Natural killer cell (primary cell): Measurements from ENCODE around the gene WNK1. TPM values are rescaled to one million over a fixed set of nuclear protein-coding genes. Genes with fewer than 3 reads are reported as not detected.

Experiments used
- ATAC-seq, 3 donors: fragments of 150-1000 bp in 2 of 3; fragments of 200-7000 bp in 1 of 3; cut with Tn5 transposase; 1 replicate in 1 of 3; 2 replicates in 2 of 3; pipeline ENCODE4 v1.10.0; 2021; ENCODE audit warnings: mild to moderate bottlenecking in 2 of 3, moderate library complexity in 2 of 3
- DNase-seq, 2 donors: peaks; one replicate each; pipeline versions ENCODE4 v3.0.0 to v3.0.0-alpha.2; 2013 to 2021; ENCODE audit warnings: mixed read lengths in 1 of 2
- H3K27ac ChIP-seq: one replicate; pipeline ENCODE4 v1.5.1; 2013; ENCODE audit warnings: mild to moderate bottlenecking, low read length
- H3K27me3 ChIP-seq: one replicate; pipeline ENCODE4 v1.6.1; 2013; ENCODE audit warnings: low read length; ENCODE audit not compliant: control insufficient read depth, insufficient read depth
- H3K36me3 ChIP-seq: one replicate; pipeline ENCODE4 v1.6.1; 2013; ENCODE audit warnings: low read length; ENCODE audit not compliant: control insufficient read depth, insufficient read depth
- H3K4me1 ChIP-seq: one replicate; pipeline ENCODE4 v1.6.1; 2013; ENCODE audit warnings: low read length; ENCODE audit not compliant: control insufficient read depth, insufficient read depth
- H3K4me3 ChIP-seq: one replicate; pipeline ENCODE4 v1.5.1; 2013; ENCODE audit warnings: low read length
- H3K9me3 ChIP-seq: one replicate; pipeline ENCODE4 v1.6.1; 2013; ENCODE audit warnings: low read length; ENCODE audit not compliant: control insufficient read depth, insufficient read depth
- H3K27ac Mint-ChIP-seq, 2 donors: one replicate each; pipeline ENCODE4 v1.8.0; 2022; ENCODE audit warnings: mild to moderate bottlenecking in 2 of 2, mixed read lengths in 2 of 2, moderate library complexity in 1 of 2
- H3K27me3 Mint-ChIP-seq, 2 donors: one replicate each; pipeline ENCODE4 v1.8.0; 2022; ENCODE audit warnings: low read depth in 2 of 2, mixed read lengths in 2 of 2
- H3K36me3 Mint-ChIP-seq: one replicate; pipeline ENCODE4 v1.8.0; 2022; ENCODE audit warnings: mixed read lengths
- H3K4me1 Mint-ChIP-seq, 2 donors: one replicate each; pipeline ENCODE4 v1.8.0; 2022; ENCODE audit warnings: mixed read lengths in 2 of 2
- H3K4me3 Mint-ChIP-seq: one replicate; pipeline ENCODE4 v1.8.0; 2022; ENCODE audit warnings: mild to moderate bottlenecking, moderate library complexity, mixed read lengths
- H3K9me3 Mint-ChIP-seq, 2 donors: one replicate each; pipeline ENCODE4 v1.8.0; 2022; ENCODE audit warnings: mixed read lengths in 2 of 2
- CTCF ChIP-seq: fragments of 200-600 bp; IDR thresholded peaks from one replicate; pipeline ENCODE4 v1.8.0; 2022; ENCODE audit warnings: antibody characterized with exemption
- WGBS: methylation state at CpG from one replicate; pipeline ENCODE4 v1.1.7; 2013; ENCODE audit warnings: missing lambda C conversion rate; ENCODE audit not compliant: insufficient coverage; 5-methylcytosine and 5-hydroxymethylcytosine counted together
- intact Hi-C: fragments of 100-400 bp; cut with micrococcal nuclease; formaldehyde crosslinking; loops from one replicate; pipeline ENCODE4 v1.14.2; 2022
- total RNA-seq, 4 donors: library from RNA; stranded (reverse); fragments of 120-200 nt in 1 of 4; gene quantifications; one replicate each; pipeline versions ENCODE4 v1.2.3 to v1.2.4, GENCODE V29; 2013 to 2022

WNK1 gene
- total RNA-seq, 3 donors from 2014 or later (not counting 1 experiment from before 2014, with no cell fraction given), result 177 to 203 (median 192) TPM

- Mint-ChIP-seq H3K27me3 (no peaks in the 10 kb centered on the region), H3K36me3 (no peaks in the 10 kb centered on the region), H3K27ac (no peak overlapping the region), H3K4me3 (no peak overlapping the region), H3K4me1 (peaks cover 61 to 68% of the 10 kb centered on the region in 2 donors), H3K9me3 (no peaks in the 10 kb centered on the region)
- Histone ChIP-seq H3K9me3 (no peaks in the 10 kb centered on the region), H3K4me3 (no peak overlapping the region), H3K27me3 (no peaks in the 10 kb centered on the region), H3K36me3 (no peaks in the 10 kb centered on the region), H3K27ac (no peak overlapping the region), H3K4me1 (peaks cover 5% of the 10 kb centered on the region)
- intact Hi-C loops, result no loop called here
- ATAC-seq, result no peak
- no peak for DNase-seq
- TF ChIP-seq CTCF, result no peak
Measured at GRCh38 chr12:800401-800800, 48.0 kb downstream of the WNK1 start.

GRCh38 chr12:802242-803120 is 50.1 kb downstream of the WNK1 start:
- H3K4me1 ChIP-seq, result peaks cover 10% of the 10 kb centered on the region

GRCh38 chr12:805022-805632 is 52.7 kb downstream of the WNK1 start:
- no peaks in the 10 kb centered on the region for H3K36me3 ChIP-seq
- peaks cover 23% of the 10 kb centered on the region for H3K4me1 ChIP-seq
- no CpG with 5 or more reads among the region's 3 CpGs for WGBS
- peak overlapping the region; percentile 30 for H3K27ac ChIP-seq
- H3K27ac Mint-ChIP-seq, result peak overlapping the region; percentile 7 to 45
- no peaks in the 10 kb centered on the region for H3K9me3 ChIP-seq
- ATAC-seq (no peak), DNase-seq (no peak)
- TF ChIP-seq CTCF, result no peak
- H3K4me3 Mint-ChIP-seq, result no peak overlapping the region
- H3K4me1 Mint-ChIP-seq, result peaks cover 66% of the 10 kb centered on the region in 2 donors
- H3K27me3 ChIP-seq, result no peaks in the 10 kb centered on the region
- no peaks in the 10 kb centered on the region for H3K9me3 Mint-ChIP-seq
- H3K27me3 Mint-ChIP-seq, result no peaks in the 10 kb centered on the region
- intact Hi-C loops, result no loop called here
- H3K4me3 ChIP-seq, result no peak overlapping the region
- no peaks in the 10 kb centered on the region for H3K36me3 Mint-ChIP-seq

More at GRCh38 chr12:802242-803120, 50.1 kb downstream of the WNK1 start:
- Mint-ChIP-seq H3K36me3 (no peaks in the 10 kb centered on the region), H3K9me3 (no peaks in the 10 kb centered on the region), H3K4me3 (no peak overlapping the region), H3K4me1 (peaks cover 60 to 69% of the 10 kb centered on the region in 2 donors), H3K27me3 (no peaks in the 10 kb centered on the region), H3K27ac (peak overlapping the region; percentile 42 to 67)
- H3K9me3 ChIP-seq, result no peaks in the 10 kb centered on the region
- H3K27me3 ChIP-seq, result no peaks in the 10 kb centered on the region
- H3K27ac ChIP-seq, result no peak overlapping the region
- no peak overlapping the region for H3K4me3 ChIP-seq
- no peaks in the 10 kb centered on the region for H3K36me3 ChIP-seq
- TF ChIP-seq CTCF, result no peak
- 71% methylated on average over 2 of the region's 3 CpGs for WGBS
- no peak for ATAC-seq
- intact Hi-C loops, result no loop called here
- no peak for DNase-seq
